Endothelial cell of umbilical vein (primary cell): Measurements from ENCODE around the gene NKX6-2. TPM values are rescaled to one million over a fixed set of nuclear protein-coding genes. Genes with fewer than 3 reads are reported as not detected.
"Not testable (repeated sequence)": the region's sequence is repeated elsewhere in the genome, so short reads cannot be mapped to it uniquely, and the experiment has no call there.

Source experiments
- BruUV-seq: library from RNA; stranded (reverse); fragments of 400-500 nt; replicated peaks from 2 replicates; lab custom pipeline; 2021; lab: Mats Ljungman, UMichigan
- CTCF ChIA-PET: fragments of 300-600, 350-600 bp; sonication (Branson Sonifier 250); formaldehyde crosslinking; loops from one replicate; lab custom pipeline; 2021; ENCODE audit warnings: antibody characterized with exemption, inconsistent platforms; lab: Charles Lee
- POLR2A ChIA-PET: fragments of 300-600, 350-600 bp; sonication (Branson Sonifier 250); formaldehyde crosslinking; loops from one replicate; lab custom pipeline; 2021; ENCODE audit warnings: antibody characterized with exemption, inconsistent platforms; lab: Charles Lee
- DNase-seq: peaks from one replicate; pipeline ENCODE4 v3.0.0-alpha.2; 2011; ENCODE audit warnings: low read depth, low spot score
- FAIRE-seq: peaks from 2 replicates; lab custom pipeline; 2011; peaks lifted over from hg19 to GRCh38; lab: Jason Lieb, UNC
- H2AFZ ChIP-seq: 2 replicates; pipeline ENCODE4 v1.6.0; 2012; ENCODE audit warnings: low read depth, low read length, control low read depth, inconsistent platforms
- H3K27ac ChIP-seq: 2 replicates; pipeline ENCODE4 v1.5.1; 2011; ENCODE audit warnings: low read depth, mild to moderate bottlenecking, control low read depth, low read length, moderate library complexity; ENCODE audit not compliant: insufficient read depth
- H3K27me3 ChIP-seq, 2 experiments: 2 replicates each; pipeline versions ENCODE4 v1.6.0 to v1.6.1; 2011; ENCODE audit warnings: low read length in 2 of 2, mixed read lengths in 1 of 2; ENCODE audit not compliant: control insufficient read depth in 2 of 2, insufficient read depth in 2 of 2
- H3K36me3 ChIP-seq, 2 experiments: 2 replicates in 1 of 2; 3 replicates in 1 of 2; pipeline ENCODE4 v1.5.1; 2011; ENCODE audit warnings: low read length in 2 of 2, mild to moderate bottlenecking in 1 of 2, moderate library complexity in 1 of 2; ENCODE audit not compliant: control insufficient read depth in 2 of 2, insufficient read depth in 2 of 2; ENCODE audit errors: extremely low read depth in 1 of 2
- H3K4me1 ChIP-seq: 3 replicates; pipeline ENCODE4 v1.5.1; 2011; ENCODE audit warnings: mild to moderate bottlenecking, low read length; ENCODE audit not compliant: control insufficient read depth, insufficient read depth; ENCODE audit errors: extremely low read depth
- H3K4me2 ChIP-seq: 2 replicates; pipeline ENCODE4 v1.6.1; 2011; ENCODE audit warnings: low read length, control low read depth, mixed read lengths; ENCODE audit not compliant: insufficient read depth
- H3K4me3 ChIP-seq, 3 experiments: fragments of 200-600 bp in 1 of 3; sonication (generic), shearing (Covaris generic) in 1 of 3; replicated peaks in 1 of 3; 2 replicates each; pipeline ENCODE4 v1.5.1; 2011 to 2016; ENCODE audit warnings: control low read depth in 3 of 3, low read length in 3 of 3, mild to moderate bottlenecking in 2 of 3, inconsistent platforms in 1 of 3, low read depth in 1 of 3, moderate library complexity in 1 of 3; ENCODE audit not compliant: insufficient read depth in 1 of 3
- H3K79me2 ChIP-seq: 2 replicates; pipeline ENCODE4 v1.6.0; 2012; ENCODE audit warnings: low read length, inconsistent platforms; ENCODE audit not compliant: control insufficient read depth, insufficient read depth
- H3K9ac ChIP-seq: replicated peaks from 2 replicates; pipeline ENCODE3; 2011; ENCODE audit warnings: low read length, control low read depth; ENCODE audit not compliant: insufficient read depth; ENCODE audit errors: extremely low read depth
- H3K9me1 ChIP-seq: replicated peaks from 3 replicates; pipeline ENCODE4 v1.6.0; 2011; ENCODE audit warnings: mild to moderate bottlenecking, low read length; ENCODE audit not compliant: control insufficient read depth, insufficient read depth; ENCODE audit errors: extremely low read depth
- H3K9me3 ChIP-seq: replicated peaks from 2 replicates; pipeline ENCODE4 v1.5.1; 2012; ENCODE audit warnings: low read length, inconsistent platforms; ENCODE audit not compliant: control insufficient read depth, insufficient read depth
- H4K20me1 ChIP-seq: replicated peaks from 2 replicates; pipeline ENCODE3; 2011; ENCODE audit warnings: mild to moderate bottlenecking, low read length; ENCODE audit not compliant: control insufficient read depth, insufficient read depth; ENCODE audit errors: extremely low read depth
- EZH2 ChIP-seq: IDR thresholded peaks from 2 replicates; pipeline ENCODE4 v1.6.1; 2012; ENCODE audit warnings: borderline replicate concordance, low read depth, mild to moderate bottlenecking, moderate library complexity, low read length, inconsistent platforms; ENCODE audit not compliant: severe bottlenecking
- FOS ChIP-seq: IDR thresholded peaks from 2 replicates; pipeline ENCODE4 v1.6.1; 2011; ENCODE audit warnings: mild to moderate bottlenecking, low read length, moderate library complexity, borderline replicate concordance; ENCODE audit not compliant: insufficient read depth
- GATA2 ChIP-seq: IDR thresholded peaks from 2 replicates; pipeline ENCODE4 v1.7.0; 2011; ENCODE audit warnings: low read depth, mild to moderate bottlenecking, moderate library complexity, mixed read lengths, low read length; ENCODE audit not compliant: insufficient read length, insufficient read depth
- JUN ChIP-seq: IDR thresholded peaks from 2 replicates; pipeline ENCODE4 v1.6.1; 2011; ENCODE audit warnings: borderline replicate concordance, low read depth; ENCODE audit not compliant: insufficient read length, insufficient read depth
- MAX ChIP-seq: IDR thresholded peaks from 2 replicates; pipeline ENCODE4 v1.6.1; 2011; ENCODE audit not compliant: insufficient read depth, insufficient read length
- MYC ChIP-seq: IDR thresholded peaks from one replicate; pipeline ENCODE4 v1.6.1; 2011; ENCODE audit warnings: mild to moderate bottlenecking, low read depth, low read length
- POLR2A ChIP-seq: IDR thresholded peaks from 2 replicates; pipeline ENCODE4 v1.6.1; 2012; ENCODE audit warnings: low read depth, mild to moderate bottlenecking, control low read depth, low read length
- POLR2AphosphoS5 ChIP-seq: IDR thresholded peaks from 2 replicates; pipeline ENCODE4 v1.6.1; 2012; ENCODE audit warnings: low read depth, mild to moderate bottlenecking, control low read depth, low read length, moderate library complexity; ENCODE audit not compliant: insufficient read depth
- dilution Hi-C: fragments of 300-500 bp; cut with MboI; formaldehyde crosslinking; loops from one replicate; pipeline ENCODE4 v1.15.0; 2019; ENCODE audit warnings: low sequenced_read_pairs; ENCODE audit not compliant: extremely low pct_ligation_motif_present
- intact Hi-C: fragments of 100-400 bp; cut with micrococcal nuclease; formaldehyde crosslinking; loops from one replicate; pipeline ENCODE4 v1.10.0; 2022
- polyA plus RNA-seq, 4 experiments: library from polyadenylated mRNA; depleted of rRNA in 3 of 4; stranded (reverse) in 3 of 4; unstranded in 1 of 4; fragments of >200 nt; gene quantifications; 2 replicates each; pipeline versions ENCODE4 v1.2.1 to v1.2.3, GENCODE V29; 2011 to 2012; ENCODE audit warnings: missing spikeins in 1 of 4
- total RNA-seq: library from RNA; stranded (reverse); gene quantifications from 2 replicates; pipeline ENCODE4 v1.2.3, GENCODE V29; 2021
- TF ChIP-seq, protein P1 (sequence below), 2 donors: IDR thresholded peaks; 1 replicate in 1 of 2; 2 replicates in 1 of 2; pipeline ENCODE4 v1.5.1; 2011; ENCODE audit warnings: low read length in 2 of 2, mild to moderate bottlenecking in 2 of 2, moderate library complexity in 2 of 2, control low read depth in 1 of 2, inconsistent platforms in 1 of 2, low read depth in 1 of 2; ENCODE audit not compliant: insufficient read depth in 1 of 2; ENCODE audit errors: extremely low read depth in 1 of 2

NKX6-2 gene
- total and polyA plus RNA-seq, 2 donors (not counting 3 experiments of a cell fraction or from before 2014, with no cell fraction given): not detected

DNA sequence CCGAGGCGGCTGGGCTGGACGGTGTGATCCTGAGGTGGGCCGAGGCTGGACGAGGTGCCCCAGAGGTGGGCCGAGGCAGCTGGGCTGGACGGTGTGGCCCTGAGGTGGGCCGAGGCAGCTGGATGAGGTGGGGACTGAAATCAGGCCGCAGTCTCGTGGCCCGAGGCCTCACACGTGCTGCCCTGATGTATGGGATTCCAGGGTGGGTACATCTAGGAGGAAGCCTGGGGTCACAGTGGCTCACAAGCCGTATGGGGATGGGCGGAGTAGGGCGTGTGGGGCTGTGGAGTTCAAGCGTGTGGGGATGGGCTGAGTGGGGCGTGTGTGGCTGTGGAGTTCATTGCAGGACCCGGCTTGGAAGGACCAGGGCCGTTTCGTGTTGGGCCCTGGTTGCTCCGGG, 12.5 kb upstream of the NKX6-2 start:
- no peak overlapping the region for H3K4me2 ChIP-seq
- no peaks in the 10 kb centered on the region for H3K4me1 ChIP-seq
- intact Hi-C loops: no loop called here
- ChIA-PET POLR2A (no interaction called here), CTCF (interaction anchor here (1.3 kb wide), 1 partner anchor 8 kb away, joined by 4 read pairs; no protein-coding TSS in a partner anchor)
- H3K27ac ChIP-seq: no peak overlapping the region
- H3K9me1 ChIP-seq: no peaks in the 10 kb centered on the region
- no peak overlapping the region for H3K9ac ChIP-seq
- FAIRE-seq: no peak
- H3K9me3 ChIP-seq: no peaks in the 10 kb centered on the region
- TF ChIP-seq JUN: no peak
- no peak for TF ChIP-seq MAX
- no peak for TF ChIP-seq MYC
- no peak for TF ChIP-seq POLR2A
- no peak for TF ChIP-seq EZH2
- TF ChIP-seq GATA2: no peak
- TF ChIP-seq, protein P1, sequence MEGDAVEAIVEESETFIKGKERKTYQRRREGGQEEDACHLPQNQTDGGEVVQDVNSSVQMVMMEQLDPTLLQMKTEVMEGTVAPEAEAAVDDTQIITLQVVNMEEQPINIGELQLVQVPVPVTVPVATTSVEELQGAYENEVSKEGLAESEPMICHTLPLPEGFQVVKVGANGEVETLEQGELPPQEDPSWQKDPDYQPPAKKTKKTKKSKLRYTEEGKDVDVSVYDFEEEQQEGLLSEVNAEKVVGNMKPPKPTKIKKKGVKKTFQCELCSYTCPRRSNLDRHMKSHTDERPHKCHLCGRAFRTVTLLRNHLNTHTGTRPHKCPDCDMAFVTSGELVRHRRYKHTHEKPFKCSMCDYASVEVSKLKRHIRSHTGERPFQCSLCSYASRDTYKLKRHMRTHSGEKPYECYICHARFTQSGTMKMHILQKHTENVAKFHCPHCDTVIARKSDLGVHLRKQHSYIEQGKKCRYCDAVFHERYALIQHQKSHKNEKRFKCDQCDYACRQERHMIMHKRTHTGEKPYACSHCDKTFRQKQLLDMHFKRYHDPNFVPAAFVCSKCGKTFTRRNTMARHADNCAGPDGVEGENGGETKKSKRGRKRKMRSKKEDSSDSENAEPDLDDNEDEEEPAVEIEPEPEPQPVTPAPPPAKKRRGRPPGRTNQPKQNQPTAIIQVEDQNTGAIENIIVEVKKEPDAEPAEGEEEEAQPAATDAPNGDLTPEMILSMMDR (IDR thresholded peaks at IDR 0.05; ENCODE audit: extremely low read depth in 1 of 2, insufficient read depth in 1 of 2, low read depth in 1 of 2, low read length in 2 of 2): no peak
- no peak for TF ChIP-seq FOS
- no peak for TF ChIP-seq POLR2AphosphoS5
- H2AFZ ChIP-seq: no peak overlapping the region
- H3K27me3 ChIP-seq: no peaks in the 10 kb centered on the region
- dilution Hi-C loops: no loop called here
- H4K20me1 ChIP-seq: no peaks in the 10 kb centered on the region
- H3K36me3 ChIP-seq: no peaks in the 10 kb centered on the region
- no peak for DNase-seq
- no peaks in the 10 kb centered on the region for H3K79me2 ChIP-seq
- H3K4me3 ChIP-seq: no peak overlapping the region
- BruUV-seq: no TSS peak

GRCh38 chr10:132797986-132798385, 12.0 kb upstream of the NKX6-2 start:
- DNase-seq, H3K4me3 ChIP-seq, H3K27ac ChIP-seq, H3K9me1 ChIP-seq, H3K4me1 ChIP-seq, FAIRE-seq, H3K9ac ChIP-seq, H3K36me3 ChIP-seq, H2AFZ ChIP-seq, H4K20me1 ChIP-seq, BruUV-seq, intact Hi-C loops, H3K9me3 ChIP-seq, dilution Hi-C loops, H3K27me3 ChIP-seq, H3K79me2 ChIP-seq, H3K4me2 ChIP-seq: not testable (repeated sequence)
- POLR2A ChIA-PET: interaction anchor here (0.7 kb wide), 1 partner anchor 118 kb away, joined by 5 read pairs; no protein-coding TSS in a partner anchor
- CTCF ChIA-PET: interaction anchor here (1.3 kb wide), 1 partner anchor 8 kb away, joined by 4 read pairs; no protein-coding TSS in a partner anchor
